Iris pigment epithelial cell (primary cell): ENCODE data around the gene HGF.

ENCODE experiments used
- DNase-seq: peaks from one replicate; pipeline ENCODE4 v3.0.0-alpha.2; 2011; ENCODE audit warnings: low read depth

HGF gene

GRCh38 chr7:81682873-81683272 lies 87.0 kb downstream of the HGF start:
- DNase-seq, result no peak

GRCh38 chr7:81680120-81680519 lies 89.7 kb downstream of the HGF start:
- DNase-seq, result no peak

GRCh38 chr7:81676813-81677212 lies 93.0 kb downstream of the HGF start:
- DNase-seq, result peak; percentile 52

GRCh38 chr7:81676105-81676811 lies 93.6 kb downstream of the HGF start:
- no peak for DNase-seq

- DNase-seq, result no peak
Measured at GRCh38 chr7:81674431-81674830, 95.4 kb downstream of the HGF start.

- no peak for DNase-seq
Measured at GRCh38 chr7:81672872-81673271, 97.0 kb downstream of the HGF start.

- no peak for DNase-seq
Measured at GRCh38 chr7:81669476-81670105, 100.3 kb downstream of the HGF start.

- DNase-seq, result no peak
Measured at GRCh38 chr7:81666209-81666608, 103.6 kb downstream of the HGF start.

- DNase-seq, result no peak
Measured at GRCh38 chr7:81665236-81665635, 104.6 kb downstream of the HGF start.

- no peak for DNase-seq
Measured at GRCh38 chr7:81664304-81664703, 105.5 kb downstream of the HGF start.

- DNase-seq, result peak; percentile 80
Measured at GRCh38 chr7:81662531-81662930, 107.3 kb downstream of the HGF start.

GRCh38 chr7:81659697-81660395 lies 110.0 kb downstream of the HGF start:
- DNase-seq, result peak; percentile 59

GRCh38 chr7:81657551-81657950 lies 112.3 kb downstream of the HGF start:
- DNase-seq, result no peak

GRCh38 chr7:81655271-81655670 lies 114.6 kb downstream of the HGF start:
- DNase-seq, result no peak

- DNase-seq, result no peak
Measured at GRCh38 chr7:81652225-81652624, 117.6 kb downstream of the HGF start.
